ENCODE results near the gene SLC25A36.

DNA sequence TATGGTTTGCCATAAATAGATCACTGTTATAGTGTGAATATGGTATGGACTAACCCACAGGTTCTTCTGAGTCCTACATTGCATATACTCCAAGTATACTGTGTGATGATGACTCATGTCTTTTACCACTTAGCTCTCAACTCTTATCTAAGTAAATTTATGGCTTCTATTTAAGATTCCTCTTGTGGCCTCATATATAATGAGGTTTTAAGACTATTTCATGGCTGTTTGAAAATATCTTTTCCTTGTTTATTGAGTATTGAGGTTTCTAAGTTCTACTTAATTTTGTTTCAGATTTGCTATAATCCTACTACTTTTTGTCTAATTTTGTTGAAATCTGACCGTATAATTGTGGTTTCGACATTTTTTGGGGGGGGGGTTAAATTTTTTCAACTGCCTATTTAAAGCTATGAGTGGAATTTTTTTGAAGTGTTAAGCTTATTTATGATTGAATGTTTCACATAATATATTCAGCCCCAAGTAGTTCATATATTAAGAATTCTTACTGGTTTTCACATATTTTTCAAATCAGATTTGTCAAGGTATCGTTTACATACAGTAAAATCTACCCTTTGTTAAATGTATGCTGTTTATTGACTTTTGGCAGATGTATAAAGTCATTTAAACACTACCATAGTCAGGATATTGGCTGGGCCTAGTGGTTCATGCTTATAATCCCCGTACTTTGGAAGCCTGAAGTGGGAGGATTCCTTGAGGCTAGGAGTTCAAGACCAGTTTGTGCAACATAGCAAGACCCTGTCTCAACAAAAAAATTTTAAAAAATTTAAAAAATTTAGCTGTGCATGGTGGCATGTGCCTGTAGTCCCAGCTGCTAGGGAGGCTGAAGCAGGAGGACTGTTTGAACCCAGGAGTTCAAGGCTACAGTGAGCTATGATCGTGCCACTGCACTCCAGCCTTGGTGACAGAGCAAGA lies 11.7 kb downstream of the SLC25A36 start:
- TF ChIP-seq, protein P1, sequence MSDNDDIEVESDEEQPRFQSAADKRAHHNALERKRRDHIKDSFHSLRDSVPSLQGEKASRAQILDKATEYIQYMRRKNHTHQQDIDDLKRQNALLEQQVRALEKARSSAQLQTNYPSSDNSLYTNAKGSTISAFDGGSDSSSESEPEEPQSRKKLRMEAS (CRISPR knock-in tag; IDR thresholded peaks at IDR 0.05), result no peak
- TF ChIP-seq, protein P2, sequence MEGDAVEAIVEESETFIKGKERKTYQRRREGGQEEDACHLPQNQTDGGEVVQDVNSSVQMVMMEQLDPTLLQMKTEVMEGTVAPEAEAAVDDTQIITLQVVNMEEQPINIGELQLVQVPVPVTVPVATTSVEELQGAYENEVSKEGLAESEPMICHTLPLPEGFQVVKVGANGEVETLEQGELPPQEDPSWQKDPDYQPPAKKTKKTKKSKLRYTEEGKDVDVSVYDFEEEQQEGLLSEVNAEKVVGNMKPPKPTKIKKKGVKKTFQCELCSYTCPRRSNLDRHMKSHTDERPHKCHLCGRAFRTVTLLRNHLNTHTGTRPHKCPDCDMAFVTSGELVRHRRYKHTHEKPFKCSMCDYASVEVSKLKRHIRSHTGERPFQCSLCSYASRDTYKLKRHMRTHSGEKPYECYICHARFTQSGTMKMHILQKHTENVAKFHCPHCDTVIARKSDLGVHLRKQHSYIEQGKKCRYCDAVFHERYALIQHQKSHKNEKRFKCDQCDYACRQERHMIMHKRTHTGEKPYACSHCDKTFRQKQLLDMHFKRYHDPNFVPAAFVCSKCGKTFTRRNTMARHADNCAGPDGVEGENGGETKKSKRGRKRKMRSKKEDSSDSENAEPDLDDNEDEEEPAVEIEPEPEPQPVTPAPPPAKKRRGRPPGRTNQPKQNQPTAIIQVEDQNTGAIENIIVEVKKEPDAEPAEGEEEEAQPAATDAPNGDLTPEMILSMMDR (IDR thresholded peaks at IDR 0.05), result no peak
- TF ChIP-seq, protein P3, sequence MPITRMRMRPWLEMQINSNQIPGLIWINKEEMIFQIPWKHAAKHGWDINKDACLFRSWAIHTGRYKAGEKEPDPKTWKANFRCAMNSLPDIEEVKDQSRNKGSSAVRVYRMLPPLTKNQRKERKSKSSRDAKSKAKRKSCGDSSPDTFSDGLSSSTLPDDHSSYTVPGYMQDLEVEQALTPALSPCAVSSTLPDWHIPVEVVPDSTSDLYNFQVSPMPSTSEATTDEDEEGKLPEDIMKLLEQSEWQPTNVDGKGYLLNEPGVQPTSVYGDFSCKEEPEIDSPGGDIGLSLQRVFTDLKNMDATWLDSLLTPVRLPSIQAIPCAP (CRISPR knock-in tag; IDR thresholded peaks at IDR 0.05), result no peak
- no peak for TF ChIP-seq ZNF138 (CRISPR knock-in tag; conservative IDR thresholded peaks at IDR 0.05)
- TF ChIP-seq, protein P4, sequence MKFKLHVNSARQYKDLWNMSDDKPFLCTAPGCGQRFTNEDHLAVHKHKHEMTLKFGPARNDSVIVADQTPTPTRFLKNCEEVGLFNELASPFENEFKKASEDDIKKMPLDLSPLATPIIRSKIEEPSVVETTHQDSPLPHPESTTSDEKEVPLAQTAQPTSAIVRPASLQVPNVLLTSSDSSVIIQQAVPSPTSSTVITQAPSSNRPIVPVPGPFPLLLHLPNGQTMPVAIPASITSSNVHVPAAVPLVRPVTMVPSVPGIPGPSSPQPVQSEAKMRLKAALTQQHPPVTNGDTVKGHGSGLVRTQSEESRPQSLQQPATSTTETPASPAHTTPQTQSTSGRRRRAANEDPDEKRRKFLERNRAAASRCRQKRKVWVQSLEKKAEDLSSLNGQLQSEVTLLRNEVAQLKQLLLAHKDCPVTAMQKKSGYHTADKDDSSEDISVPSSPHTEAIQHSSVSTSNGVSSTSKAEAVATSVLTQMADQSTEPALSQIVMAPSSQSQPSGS (CRISPR knock-in tag; IDR thresholded peaks at IDR 0.05; ENCODE audit: borderline replicate concordance, low read depth), result no peak
- TF ChIP-seq, protein P5, sequence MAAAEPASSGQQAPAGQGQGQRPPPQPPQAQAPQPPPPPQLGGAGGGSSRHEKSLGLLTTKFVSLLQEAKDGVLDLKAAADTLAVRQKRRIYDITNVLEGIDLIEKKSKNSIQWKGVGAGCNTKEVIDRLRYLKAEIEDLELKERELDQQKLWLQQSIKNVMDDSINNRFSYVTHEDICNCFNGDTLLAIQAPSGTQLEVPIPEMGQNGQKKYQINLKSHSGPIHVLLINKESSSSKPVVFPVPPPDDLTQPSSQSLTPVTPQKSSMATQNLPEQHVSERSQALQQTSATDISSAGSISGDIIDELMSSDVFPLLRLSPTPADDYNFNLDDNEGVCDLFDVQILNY (CRISPR knock-in tag; IDR thresholded peaks at IDR 0.05), result no peak
